Brain pericyte (primary cell): ENCODE results near the gene DNAJC5.
"Not testable (repeated sequence)": the region's sequence is repeated elsewhere in the genome, so short reads cannot be mapped to it uniquely, and the experiment has no call there.

Experiments used
- DNase-seq: peaks from one replicate; pipeline ENCODE4 v3.0.0-alpha.2; 2012; ENCODE audit warnings: low read depth, low spot score

DNAJC5 gene

GRCh38 chr20:63894358-63895201, at the start of gene DNAJC5:
DNAJC5 (plus strand) TSS chr20:63895126; CDS start chr20:63928346, 33,220 bp downstream.
- DNase-seq = peak; percentile 75

- DNase-seq = no peak
Observed at GRCh38 chr20:63846128-63846771, 48.7 kb upstream of the DNAJC5 start.

- DNase-seq = no peak
Observed at GRCh38 chr20:63846888-63847236, 48.1 kb upstream of the DNAJC5 start.

- DNase-seq = no peak
Observed at GRCh38 chr20:63847237-63848002, 47.5 kb upstream of the DNAJC5 start.

- DNase-seq = no peak
Observed at GRCh38 chr20:63848003-63848911, 46.7 kb upstream of the DNAJC5 start.

- DNase-seq = no peak
Observed at GRCh38 chr20:63850689-63851547, 44.0 kb upstream of the DNAJC5 start.

GRCh38 chr20:63851548-63851943, 43.4 kb upstream of the DNAJC5 start:
- not testable (repeated sequence) for DNase-seq

- DNase-seq = not testable (repeated sequence)
Observed at GRCh38 chr20:63853733-63854068, 41.2 kb upstream of the DNAJC5 start.

- no peak for DNase-seq
Observed at GRCh38 chr20:63854069-63854765, 40.7 kb upstream of the DNAJC5 start.

- DNase-seq = no peak
Observed at GRCh38 chr20:63854766-63855362, 40.1 kb upstream of the DNAJC5 start.

- DNase-seq = no peak
Observed at GRCh38 chr20:63855363-63856097, 39.4 kb upstream of the DNAJC5 start.

GRCh38 chr20:63856098-63856511, 38.8 kb upstream of the DNAJC5 start:
- DNase-seq = no peak

- DNase-seq = no peak
Observed at GRCh38 chr20:63857764-63858392, 37.0 kb upstream of the DNAJC5 start.

- DNase-seq = peak; percentile 69
Observed at GRCh38 chr20:63858393-63859165, 36.3 kb upstream of the DNAJC5 start.

- no peak for DNase-seq
Observed at GRCh38 chr20:63859166-63859699, 35.7 kb upstream of the DNAJC5 start.

- no peak for DNase-seq
Observed at GRCh38 chr20:63860325-63861051, 34.4 kb upstream of the DNAJC5 start.
